Ovary (tissue), 1 donor: ENCODE measurements around the gene SPATA16.

ENCODE experiments used
- EP300 ChIP-seq: sonication (generic); formaldehyde crosslinking; IDR thresholded peaks from one replicate; pipeline ENCODE4 v1.6.1; 2017; ENCODE audit warnings: antibody characterized with exemption
- POLR2A ChIP-seq: fragments of 450-650 bp; IDR thresholded peaks from one replicate; pipeline ENCODE4 v1.6.1; 2017; ENCODE audit warnings: antibody characterized with exemption, mild to moderate bottlenecking, moderate library complexity

GRCh38 chr3:173009410-173009809 is 131.6 kb downstream of the SPATA16 start:
- TF ChIP-seq POLR2A, result no peak
- TF ChIP-seq EP300, result no peak
